SK-N-MC (cell line): ENCODE measurements around the gene VAMP8.

Source experiments
- EZH2 ChIP-seq: fragments of 200-600 bp; sonication (generic); IDR thresholded peaks from one replicate; pipeline ENCODE4 v1.6.1; 2017; ENCODE audit warnings: antibody characterized with exemption
- FOXP2 ChIP-seq: optimal IDR thresholded peaks from 2 replicates; pipeline ENCODE3; 2011; ENCODE audit warnings: mild to moderate bottlenecking, moderate library complexity; ENCODE audit not compliant: insufficient read depth; ENCODE audit errors: extremely low read length, control extremely low read depth
- POLR2AphosphoS5 ChIP-seq: IDR thresholded peaks from 2 replicates; pipeline ENCODE4 v1.6.1; 2012; ENCODE audit warnings: mild to moderate bottlenecking, low read depth, low read length, borderline replicate concordance

DNA sequence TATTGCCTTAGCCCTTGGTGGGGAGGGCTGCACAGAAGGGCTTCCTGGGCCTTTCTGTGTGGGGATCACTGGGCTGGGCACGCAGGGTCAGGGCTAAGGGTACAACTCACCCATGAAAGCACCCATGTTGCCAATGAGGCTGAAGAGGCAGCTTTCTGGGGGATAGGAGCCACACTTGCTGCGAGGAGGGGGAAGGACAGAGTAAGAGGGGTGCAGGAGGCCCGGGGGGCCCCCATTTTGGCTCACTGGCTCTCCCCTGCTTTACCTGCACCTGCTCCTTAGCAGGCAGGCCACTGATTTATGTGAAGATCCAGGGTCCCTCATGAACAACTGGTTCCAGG is 22.8 kb downstream of the VAMP8 start:
- no peak for TF ChIP-seq EZH2
- no peak for TF ChIP-seq POLR2AphosphoS5
- no peak for TF ChIP-seq FOXP2
